GM19468 (cell line): ENCODE measurements around the gene USP28.
"Not testable (repeated sequence)": the region's sequence is repeated elsewhere in the genome, so short reads cannot be mapped to it uniquely, and the experiment has no call there.

Source experiments
- ATAC-seq: cut with Tn5 transposase; IDR thresholded peaks from one replicate; pipeline ENCODE4 v1.9.1; 2021; ENCODE audit warnings: mild to moderate bottlenecking, moderate library complexity, moderate number of reproducible peaks; ENCODE audit not compliant: unreplicated experiment; ENCODE audit errors: extremely low read depth

Gene USP28

DNA sequence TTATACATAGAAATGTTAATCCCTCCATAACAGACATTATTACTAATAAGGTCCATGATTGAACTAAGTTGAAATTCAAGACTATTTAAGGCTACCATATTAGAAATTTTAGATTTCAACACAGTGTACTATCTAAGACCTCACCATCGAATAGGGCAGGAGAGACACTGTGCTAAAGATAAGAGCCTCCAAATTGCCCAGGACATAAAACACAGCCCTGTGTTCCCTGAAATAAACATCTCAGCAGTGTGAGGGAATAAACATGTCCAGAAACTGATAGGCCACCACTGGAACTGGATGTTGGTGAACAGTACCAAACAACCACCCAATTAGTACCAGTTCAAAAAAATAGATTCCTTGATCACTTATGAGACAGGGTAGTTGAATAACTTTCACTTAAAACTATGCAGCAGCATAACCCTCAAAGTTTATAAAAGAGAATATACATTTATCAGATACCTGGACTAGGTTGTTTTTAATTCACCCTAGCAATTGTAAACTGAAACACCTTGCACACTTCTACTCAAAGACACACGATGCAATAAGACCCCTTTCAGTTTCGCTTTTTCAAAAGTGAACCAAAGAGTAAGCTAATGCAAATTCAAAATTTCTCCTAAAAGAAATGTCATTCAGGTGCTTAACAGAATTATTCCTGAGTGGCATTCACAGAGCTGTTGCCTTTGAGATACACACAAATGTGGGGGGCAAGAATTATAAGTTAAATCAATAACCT, 34.3 kb downstream of the USP28 start:
- no peak for ATAC-seq

DNA sequence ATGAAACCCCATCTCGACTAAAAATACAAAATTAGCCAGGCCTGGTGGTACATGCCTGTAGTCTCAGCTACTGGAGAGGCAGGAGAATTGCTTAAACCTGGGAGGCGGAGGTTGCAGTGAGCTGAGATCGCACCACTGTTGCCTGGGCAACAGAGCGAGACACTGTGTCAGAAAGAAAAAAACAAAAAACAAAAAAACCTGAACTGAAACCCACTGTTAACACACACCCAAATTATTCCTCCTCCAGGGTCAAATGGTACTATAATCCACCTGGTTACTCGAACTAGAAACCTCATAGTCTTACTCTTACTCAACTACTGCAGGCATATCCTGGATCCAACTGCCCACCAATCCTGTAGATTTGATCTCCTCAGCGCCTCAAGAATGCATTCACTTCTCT, 35.5 kb downstream of the USP28 start:
- ATAC-seq, result peak; percentile 90

GRCh38 chr11:113838005-113838404, 37.4 kb downstream of the USP28 start:
- ATAC-seq, result no peak

GRCh38 chr11:113835306-113835705, 40.1 kb downstream of the USP28 start:
- ATAC-seq, result no peak

DNA sequence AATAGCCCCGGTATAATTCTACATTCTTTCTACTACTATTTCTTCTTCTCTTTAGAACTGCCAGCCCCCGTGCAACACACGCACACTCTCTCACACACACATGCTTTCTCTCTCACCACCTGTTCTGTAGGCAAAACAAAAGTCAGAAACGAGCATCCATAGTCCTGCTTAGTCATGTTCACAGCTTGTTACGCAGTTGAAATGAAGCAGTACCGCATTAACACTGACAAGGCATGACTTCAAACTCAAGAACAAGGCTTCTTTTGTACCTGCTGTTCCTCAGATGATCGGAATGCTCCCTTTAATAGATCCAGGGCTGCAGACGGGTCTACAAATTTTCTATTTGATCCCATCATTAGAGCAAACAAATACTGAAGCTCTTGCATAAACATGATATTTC, 42.2 kb downstream of the USP28 start:
- ATAC-seq, result no peak

DNA sequence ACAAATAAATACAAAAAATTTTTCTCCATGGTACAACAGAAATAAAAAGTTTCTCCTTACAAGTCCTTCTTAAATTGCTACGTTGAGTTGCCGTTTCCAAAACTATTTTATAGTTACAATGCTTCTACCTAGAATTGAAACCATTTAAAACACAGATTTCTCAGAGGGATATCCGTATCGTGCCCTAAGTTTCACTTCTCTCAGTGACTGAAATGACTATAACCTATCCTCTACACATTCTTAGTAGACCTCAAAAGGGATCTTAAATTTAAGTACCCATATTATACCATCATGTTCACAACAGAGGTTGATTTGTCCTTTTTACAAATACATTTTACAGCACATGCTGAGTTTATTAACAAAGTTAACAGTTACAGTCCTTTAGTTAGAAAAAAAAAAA, 44.1 kb downstream of the USP28 start:
- peak; percentile 95 for ATAC-seq

DNA sequence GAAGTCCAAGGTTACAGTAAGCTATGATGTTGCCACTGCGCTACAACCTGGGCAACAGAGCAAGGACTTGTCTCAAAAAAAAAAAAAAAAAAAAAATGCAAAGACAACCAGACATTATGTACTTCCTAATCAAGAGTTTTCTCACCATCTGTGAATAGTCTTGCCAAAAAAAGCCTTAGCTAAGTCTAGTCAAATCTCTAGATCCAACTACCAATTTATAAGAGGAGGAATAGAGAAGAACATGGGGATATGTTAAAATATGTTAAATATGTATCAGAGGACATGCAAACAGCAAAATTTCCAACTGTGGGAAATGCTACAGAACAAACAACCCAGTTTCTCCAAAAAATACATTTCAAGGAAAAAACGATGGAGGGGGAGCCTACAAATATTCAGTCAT, 45.6 kb downstream of the USP28 start:
- no peak for ATAC-seq

DNA sequence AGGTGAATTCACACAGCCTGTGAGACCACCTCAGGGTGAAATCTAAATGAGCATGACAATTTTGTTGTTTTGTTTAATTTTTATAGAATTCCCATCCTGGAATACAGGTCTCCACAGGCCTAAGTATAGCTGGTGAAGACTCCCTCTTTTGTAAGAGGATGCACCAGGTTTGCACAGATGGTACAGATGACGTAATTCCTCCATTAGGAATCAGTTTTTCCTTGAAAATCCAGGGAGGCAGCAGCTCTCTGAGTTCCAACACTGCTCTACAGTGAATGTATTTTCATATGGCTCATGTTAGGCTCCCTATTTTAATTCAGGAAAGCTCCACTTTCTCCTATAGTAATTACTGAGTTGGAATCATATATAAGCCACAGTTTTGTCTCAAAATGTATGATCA, 47.2 kb downstream of the USP28 start:
- ATAC-seq, result no peak

- no peak for ATAC-seq
Observed at GRCh38 chr11:113827477-113827876, 47.9 kb downstream of the USP28 start.

- ATAC-seq, result no peak
Observed at GRCh38 chr11:113818426-113818825, 56.9 kb downstream of the USP28 start.

- no peak for ATAC-seq
Observed at GRCh38 chr11:113817626-113818025, 57.7 kb downstream of the USP28 start.

GRCh38 chr11:113817162-113817561, 58.2 kb downstream of the USP28 start:
- no peak for ATAC-seq

- no peak for ATAC-seq
Observed at GRCh38 chr11:113814181-113814580, 61.2 kb downstream of the USP28 start.

GRCh38 chr11:113808931-113809330, 66.4 kb downstream of the USP28 start:
- ATAC-seq, result no peak

GRCh38 chr11:113806406-113806805, 69.0 kb downstream of the USP28 start:
- ATAC-seq, result no peak

GRCh38 chr11:113805640-113806039, 69.7 kb downstream of the USP28 start:
- no peak for ATAC-seq

DNA sequence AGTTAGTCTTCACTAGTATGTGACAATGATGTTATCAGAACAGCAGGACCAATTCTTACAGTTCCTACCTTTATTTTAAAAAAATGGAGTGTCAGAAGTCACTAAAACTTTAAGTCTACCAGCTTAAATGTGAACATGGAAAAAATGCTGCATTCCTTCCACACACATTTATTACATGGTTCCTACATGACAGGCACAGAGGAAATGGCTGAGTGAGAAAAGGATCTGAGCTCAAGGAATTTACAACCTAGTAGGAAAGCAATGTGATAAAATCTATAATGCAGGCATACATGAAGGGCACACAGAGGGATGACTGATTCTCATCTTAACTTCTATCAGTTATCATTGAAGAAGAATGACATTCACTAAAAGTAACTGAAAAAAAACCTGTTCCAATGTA, 72.8 kb downstream of the USP28 start:
- no peak for ATAC-seq

DNA sequence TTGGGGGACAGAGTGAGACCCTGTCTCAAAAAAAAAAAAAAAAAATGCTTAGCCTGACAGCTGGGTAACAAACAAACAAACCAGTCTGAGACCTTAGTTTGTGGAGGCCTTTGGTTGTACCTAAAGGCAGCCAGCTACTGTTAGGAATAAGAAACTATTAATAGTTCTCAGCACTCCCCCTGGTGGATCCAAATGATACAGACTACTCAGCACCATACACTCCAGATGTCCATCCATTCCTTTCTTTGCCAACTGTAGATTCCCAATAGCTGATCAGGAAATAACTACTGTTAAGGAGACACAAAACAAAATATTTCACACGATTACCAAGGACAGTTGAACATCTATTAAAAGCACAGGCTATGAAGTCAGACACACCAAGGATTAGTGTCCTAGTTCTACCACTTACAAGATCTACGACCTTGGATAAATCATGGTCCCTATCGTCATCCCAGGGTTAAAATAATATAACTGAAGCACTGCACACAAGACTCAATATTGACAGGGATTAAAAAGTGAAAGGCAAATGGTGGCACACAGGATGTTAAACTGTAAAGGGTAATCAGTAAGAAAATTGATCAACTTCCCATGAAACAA, 78.6 kb downstream of the USP28 start:
- ATAC-seq, result no peak

- ATAC-seq, result no peak
Observed at GRCh38 chr11:113789675-113790320, 85.6 kb downstream of the USP28 start.

DNA sequence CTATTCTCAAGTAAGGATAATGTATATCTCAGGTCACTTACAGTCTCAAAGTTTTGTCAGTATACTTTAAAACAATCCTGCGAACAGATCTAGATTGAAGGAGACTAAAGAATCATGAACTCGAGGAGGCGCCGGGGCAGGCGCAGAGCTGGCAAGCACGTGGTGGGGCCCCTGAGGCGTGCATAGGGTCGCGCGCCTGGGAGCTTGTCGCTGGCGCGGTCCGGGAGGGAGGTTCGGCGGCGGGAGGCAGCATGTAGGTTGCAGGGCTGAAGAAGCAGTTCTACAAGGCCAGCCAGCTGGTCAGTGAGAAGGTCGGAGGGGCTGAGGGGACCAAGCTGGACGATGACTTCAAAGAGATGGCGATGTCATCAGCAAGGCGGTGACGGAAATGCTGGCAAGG, 86.4 kb downstream of the USP28 start:
- ATAC-seq, result not testable (repeated sequence)

DNA sequence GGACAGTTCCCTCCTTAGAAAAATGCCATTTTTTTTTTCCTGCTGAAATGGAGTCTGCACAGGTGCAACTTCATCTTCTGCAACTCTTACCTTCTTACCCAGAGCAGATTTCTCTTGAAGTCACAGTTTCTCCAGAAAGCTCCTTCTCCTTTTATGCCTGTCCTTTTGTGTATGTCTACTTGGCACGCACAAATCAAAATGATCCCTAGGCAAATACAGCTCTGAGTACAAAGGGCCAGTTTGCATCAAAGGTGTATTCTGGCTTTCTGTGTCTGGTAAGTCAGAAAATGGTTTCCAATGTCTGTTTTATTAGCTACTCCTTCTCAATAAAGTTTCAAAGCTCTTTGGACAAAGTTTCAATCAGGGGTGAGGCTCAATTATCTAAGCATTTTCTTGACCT, 93.2 kb downstream of the USP28 start:
- no peak for ATAC-seq

- no peak for ATAC-seq
Observed at GRCh38 chr11:113781682-113782081, 93.7 kb downstream of the USP28 start.
